GM21367 (cell line): ENCODE data around the gene TTLL11.

Experiments
- ATAC-seq: cut with Tn5 transposase; IDR thresholded peaks from one replicate; pipeline ENCODE4 v1.9.1; 2021; ENCODE audit not compliant: unreplicated experiment

The TTLL11 gene

GRCh38 chr9:121860744-121861143 is 232.4 kb downstream of the TTLL11 start:
- ATAC-seq = no peak

- no peak for ATAC-seq
These were observed 232.9 kb downstream of the TTLL11 start for GRCh38 chr9:121860213-121860612.

GRCh38 chr9:121859646-121860045 is 233.5 kb downstream of the TTLL11 start:
- ATAC-seq = no peak

GRCh38 chr9:121858788-121859187 is 234.3 kb downstream of the TTLL11 start:
- no peak for ATAC-seq

GRCh38 chr9:121857928-121858327 is 235.2 kb downstream of the TTLL11 start:
- ATAC-seq = no peak

GRCh38 chr9:121855476-121855875 is 237.6 kb downstream of the TTLL11 start:
- ATAC-seq = no peak

GRCh38 chr9:121853617-121854395 is 239.3 kb downstream of the TTLL11 start:
- no peak for ATAC-seq

GRCh38 chr9:121852651-121853616 is 240.2 kb downstream of the TTLL11 start:
- no peak for ATAC-seq

GRCh38 chr9:121852241-121852640 is 240.9 kb downstream of the TTLL11 start:
- no peak for ATAC-seq

GRCh38 chr9:121851641-121852091 is 241.4 kb downstream of the TTLL11 start:
- ATAC-seq = no peak

- no peak for ATAC-seq
These were observed 242.7 kb downstream of the TTLL11 start for GRCh38 chr9:121850366-121850765.

GRCh38 chr9:121849554-121849953 is 243.6 kb downstream of the TTLL11 start:
- no peak for ATAC-seq

GRCh38 chr9:121844562-121844961 is 248.5 kb downstream of the TTLL11 start:
- no peak for ATAC-seq

GRCh38 chr9:121844098-121844497 is 249.0 kb downstream of the TTLL11 start:
- no peak for ATAC-seq

- ATAC-seq = no peak
These were observed 250.5 kb downstream of the TTLL11 start for GRCh38 chr9:121842612-121842978.

GRCh38 chr9:121841771-121842611 is 251.1 kb downstream of the TTLL11 start:
- ATAC-seq = no peak

GRCh38 chr9:121840838-121841760 is 252.0 kb downstream of the TTLL11 start:
- ATAC-seq = no peak

GRCh38 chr9:121839726-121840500 is 253.2 kb downstream of the TTLL11 start:
- no peak for ATAC-seq
